DOHH2 (cell line): Measurements from ENCODE around the gene SHISAL1.

Experiments
- CTCF ChIP-seq: fragments of 200-600 bp; sonication (generic); IDR thresholded peaks from one replicate; pipeline ENCODE4 v1.5.1; 2014; ENCODE audit warnings: antibody characterized with exemption, mild to moderate bottlenecking, low read depth, low read length; ENCODE audit not compliant: poor library complexity, severe bottlenecking
- EZH2phosphoT487 ChIP-seq: fragments of 200-600 bp; sonication (generic); IDR thresholded peaks from 2 replicates; pipeline ENCODE4 v1.6.1; 2017; ENCODE audit warnings: borderline replicate concordance, mild to moderate bottlenecking, antibody characterized with exemption, low read length, moderate library complexity, mixed read lengths

GRCh38 chr22:44200855-44201550, 111.7 kb downstream of the SHISAL1 start:
- TF ChIP-seq CTCF (no peak), EZH2phosphoT487 (no peak)
